NCI-H187 treated with DMSO at 0.1 percent for 48 hours (cell line): ENCODE results near the gene ATP5PB.

Source experiments
- DNase-seq: peaks from one replicate; lab custom pipeline; 2025; lab: John Stamatoyannopoulos, UW

The ATP5PB gene

GRCh38 chr1:111446967-111447892 lies 2.0 kb upstream of the ATP5PB start:
- DNase-seq: no peak

- no peak for DNase-seq
These were observed 764 bp upstream of the ATP5PB start for GRCh38 chr1:111448482-111448917.

DNA sequence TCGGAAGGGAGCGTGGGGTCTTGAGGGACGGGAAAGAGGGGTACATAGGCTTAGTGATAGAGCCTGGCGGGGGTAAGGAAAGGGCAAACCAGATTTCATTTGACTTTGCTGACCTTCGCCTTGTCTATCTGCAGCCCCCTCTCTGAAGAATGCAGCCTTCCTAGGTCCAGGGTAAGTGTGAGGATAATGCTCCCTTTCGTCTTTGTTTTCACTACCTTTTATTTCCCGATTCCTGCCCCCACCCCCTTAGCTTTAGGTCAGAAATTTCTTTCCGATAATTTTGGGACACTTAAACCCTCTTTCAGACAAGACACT lies 396 bp downstream of the ATP5PB start:
- no peak for DNase-seq

DNA sequence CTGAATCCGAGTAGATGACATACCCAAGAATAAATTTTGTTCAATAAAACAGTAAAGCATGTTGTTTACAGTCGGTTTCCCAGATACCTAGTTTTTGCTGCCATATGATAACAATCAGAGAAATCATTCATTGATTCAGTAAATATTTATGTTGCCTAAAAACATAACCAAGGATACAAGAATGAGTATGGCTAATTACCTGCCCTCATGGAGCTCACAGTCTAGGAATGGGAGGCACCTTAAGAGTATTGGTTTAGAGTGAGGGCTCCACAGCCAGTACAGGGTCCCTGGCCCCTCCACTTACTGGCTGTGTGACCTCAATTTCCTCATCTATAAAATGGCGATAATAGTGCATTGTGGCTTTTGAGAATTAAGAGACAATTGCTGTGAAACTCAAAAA lies 921 bp downstream of the ATP5PB start:
- DNase-seq: no peak

DNA sequence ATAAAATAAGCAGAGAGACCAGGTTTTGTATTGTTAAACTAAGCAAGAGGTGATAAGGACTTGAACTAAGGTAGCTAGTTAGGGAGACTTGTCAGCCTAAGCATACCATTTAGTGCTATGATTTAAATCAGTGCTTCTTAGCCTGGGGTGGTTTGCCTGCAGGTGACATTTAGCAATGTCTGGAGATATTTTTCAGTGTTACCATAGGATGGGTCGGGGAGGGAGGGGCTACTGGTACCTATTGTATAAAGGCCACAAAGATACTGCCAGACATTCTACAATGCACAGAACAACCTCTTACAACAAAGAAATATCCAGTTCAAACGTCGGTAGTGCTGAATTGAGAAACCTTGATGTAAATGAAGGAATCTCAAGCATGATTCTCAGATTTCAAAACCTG lies 3.3 kb downstream of the ATP5PB start:
- no peak for DNase-seq

GRCh38 chr1:111453706-111454105 lies 4.4 kb downstream of the ATP5PB start:
- no peak for DNase-seq

DNA sequence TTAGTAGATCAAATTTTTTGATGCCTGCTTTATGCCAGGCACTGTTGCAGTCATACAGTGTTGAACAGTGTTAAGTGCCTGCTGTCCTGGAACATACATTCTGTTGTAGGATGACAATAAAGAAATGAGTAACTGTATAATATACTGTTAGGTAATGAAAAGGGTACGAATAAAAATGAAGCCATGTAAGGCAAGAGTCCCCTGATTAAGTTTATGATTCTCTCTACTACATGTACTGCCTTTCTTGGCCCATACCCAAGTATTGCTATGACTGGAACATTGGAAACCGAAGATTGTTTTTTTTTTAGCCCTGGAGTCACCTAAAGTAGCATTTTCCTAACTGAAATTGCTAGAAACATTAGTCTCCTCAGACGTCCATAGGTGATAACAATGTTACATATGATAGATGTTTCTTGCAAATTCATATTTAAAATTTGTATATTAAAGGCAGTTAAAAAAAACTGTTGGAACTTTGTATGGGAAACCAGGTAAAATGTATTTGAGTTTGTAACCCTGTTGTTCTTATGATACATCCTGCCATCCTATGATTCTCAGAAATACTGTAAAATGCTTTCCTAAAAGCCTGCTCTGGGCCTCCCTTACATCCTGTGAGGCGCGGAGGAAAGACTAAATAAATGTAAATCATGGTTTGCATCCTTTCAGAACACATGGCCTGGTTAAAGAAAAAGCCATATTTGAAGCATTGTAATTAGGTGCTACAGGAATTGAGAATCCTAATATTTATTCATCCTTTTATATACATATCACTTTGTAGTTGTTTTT lies 5.8 kb downstream of the ATP5PB start:
- no peak for DNase-seq

DNA sequence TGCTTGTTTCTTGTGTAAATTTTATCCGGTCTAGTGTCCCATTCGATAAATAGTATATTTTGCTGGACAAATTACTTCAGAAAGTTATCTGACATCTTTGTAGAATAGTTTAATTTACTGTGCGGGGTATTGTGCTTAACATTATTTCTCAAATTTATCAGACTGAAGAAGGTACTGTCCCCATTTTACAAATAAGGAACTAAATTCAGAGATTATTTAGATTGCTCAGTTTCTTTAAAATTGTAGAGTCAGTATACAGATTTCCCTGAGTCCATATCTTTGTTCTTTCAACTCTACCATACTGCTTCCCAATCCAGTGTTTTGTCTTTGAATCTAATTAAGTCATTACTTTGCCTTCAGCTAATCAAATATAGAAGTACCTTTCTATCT lies 6.4 kb downstream of the ATP5PB start:
- no peak for DNase-seq

DNA sequence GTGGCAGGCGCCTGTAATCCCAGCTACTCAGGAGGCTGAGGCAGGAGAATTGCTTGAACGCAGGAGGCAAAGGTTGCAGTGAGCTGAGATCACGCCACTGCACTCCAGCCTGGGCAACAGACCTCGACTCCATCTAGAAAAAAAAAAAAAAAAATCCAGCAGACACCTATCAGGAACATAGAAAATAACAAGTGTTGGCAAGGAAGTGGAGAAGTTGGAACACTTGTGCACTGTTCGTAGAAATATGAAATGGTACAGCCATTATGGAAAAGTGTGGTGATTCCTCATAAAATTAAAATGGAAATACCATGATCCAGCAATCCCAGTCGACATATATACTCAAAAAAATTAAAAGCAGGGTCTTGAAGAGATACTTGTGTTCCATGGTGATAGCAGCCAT lies 12.5 kb downstream of the ATP5PB start:
- DNase-seq: no peak

DNA sequence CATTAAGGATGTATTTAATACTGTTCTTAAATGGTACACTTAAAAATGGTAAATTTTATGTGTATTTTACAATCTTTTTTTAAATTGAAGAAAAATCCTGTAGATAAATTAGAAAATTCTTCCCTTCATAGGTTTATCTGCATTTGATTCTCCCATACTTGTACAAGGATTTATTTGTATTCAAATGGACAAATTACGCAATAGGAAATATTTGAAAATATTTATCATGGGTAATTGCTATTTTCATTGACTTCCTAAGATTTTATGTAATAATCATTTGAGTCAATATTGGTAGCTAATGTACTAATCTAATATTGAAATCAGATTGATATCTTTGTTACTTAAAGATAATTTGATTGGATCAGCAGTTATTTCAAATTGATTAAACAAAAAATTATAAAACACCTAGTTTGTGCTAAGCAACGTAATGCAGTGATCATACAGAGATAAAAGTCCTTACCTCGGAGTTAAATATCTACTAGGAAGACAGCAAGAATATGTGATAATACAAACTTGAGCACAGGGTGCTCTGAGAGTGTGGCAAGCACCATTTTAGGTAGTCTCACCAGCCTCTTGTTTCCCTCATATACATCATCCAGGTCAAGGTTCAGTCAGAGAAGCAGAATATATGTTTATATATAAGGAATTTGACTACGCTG lies 13.2 kb downstream of the ATP5PB start:
- no peak for DNase-seq

DNA sequence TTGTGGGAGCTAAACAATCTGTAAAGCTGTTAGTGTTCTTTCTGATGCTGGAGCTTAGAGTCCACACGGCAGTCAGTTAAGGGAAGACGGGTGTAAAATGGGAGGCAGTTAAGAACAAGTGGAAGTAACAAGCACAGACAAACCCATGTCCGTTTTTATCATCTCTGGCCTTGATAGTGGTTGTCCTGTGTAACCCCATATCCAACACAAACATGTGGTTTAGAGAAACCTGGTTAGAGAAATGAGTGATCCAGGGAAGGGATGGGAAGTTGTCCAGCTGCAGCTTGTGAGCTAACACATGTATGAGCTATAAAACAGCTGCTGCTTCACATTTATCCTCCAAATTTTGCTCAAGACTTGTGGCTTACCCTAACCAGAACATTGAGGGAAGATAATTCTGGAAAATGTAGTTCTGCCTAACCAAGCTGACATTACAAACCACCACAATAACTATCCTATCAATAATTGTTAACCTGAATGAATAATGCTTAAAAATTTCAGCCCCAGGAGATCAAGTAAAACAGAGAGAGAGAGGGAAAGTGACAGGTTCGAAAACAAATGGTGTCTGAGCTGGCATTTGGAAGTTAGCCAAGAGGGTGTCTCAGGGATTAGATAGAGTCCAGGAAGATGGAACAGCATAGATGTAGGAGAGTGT lies 13.9 kb downstream of the ATP5PB start:
- DNase-seq: no peak

DNA sequence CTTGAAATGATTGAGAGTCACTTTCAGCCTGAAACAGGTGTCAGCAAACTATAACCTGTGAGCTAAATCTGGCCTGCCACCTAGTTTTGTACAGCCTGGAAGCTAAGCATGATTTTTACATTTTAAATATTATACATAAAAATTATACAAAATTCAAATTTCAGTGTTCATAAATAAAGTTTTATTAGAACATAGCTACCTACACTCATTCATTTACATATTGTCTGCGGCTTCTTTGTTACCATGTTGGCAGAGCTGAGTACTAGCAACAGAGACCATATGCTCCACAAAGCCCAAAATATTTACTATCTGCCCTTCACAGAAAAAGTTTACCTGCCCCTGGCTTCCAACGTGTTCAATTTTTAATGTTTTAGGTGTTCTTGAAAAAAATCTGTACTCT lies 16.5 kb downstream of the ATP5PB start:
- DNase-seq: no peak

DNA sequence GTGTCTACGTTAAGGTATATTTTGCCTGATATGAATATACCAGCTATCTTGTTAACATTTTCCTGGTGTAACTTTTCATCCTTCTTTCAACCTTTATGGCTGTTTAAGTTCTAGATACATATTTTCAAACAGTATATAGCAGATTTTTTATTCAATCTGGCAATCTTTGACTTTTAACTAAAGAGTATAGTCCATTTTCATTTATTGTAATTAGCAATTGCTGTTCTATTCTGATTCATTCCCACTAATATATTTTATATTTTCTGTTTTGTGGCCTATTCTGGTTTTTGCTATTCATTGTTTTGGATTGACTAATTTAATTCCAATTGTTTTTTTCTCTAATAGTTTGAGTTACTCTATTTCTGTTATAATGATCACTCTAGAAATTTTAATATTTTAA lies 17.2 kb downstream of the ATP5PB start:
- no peak for DNase-seq

DNA sequence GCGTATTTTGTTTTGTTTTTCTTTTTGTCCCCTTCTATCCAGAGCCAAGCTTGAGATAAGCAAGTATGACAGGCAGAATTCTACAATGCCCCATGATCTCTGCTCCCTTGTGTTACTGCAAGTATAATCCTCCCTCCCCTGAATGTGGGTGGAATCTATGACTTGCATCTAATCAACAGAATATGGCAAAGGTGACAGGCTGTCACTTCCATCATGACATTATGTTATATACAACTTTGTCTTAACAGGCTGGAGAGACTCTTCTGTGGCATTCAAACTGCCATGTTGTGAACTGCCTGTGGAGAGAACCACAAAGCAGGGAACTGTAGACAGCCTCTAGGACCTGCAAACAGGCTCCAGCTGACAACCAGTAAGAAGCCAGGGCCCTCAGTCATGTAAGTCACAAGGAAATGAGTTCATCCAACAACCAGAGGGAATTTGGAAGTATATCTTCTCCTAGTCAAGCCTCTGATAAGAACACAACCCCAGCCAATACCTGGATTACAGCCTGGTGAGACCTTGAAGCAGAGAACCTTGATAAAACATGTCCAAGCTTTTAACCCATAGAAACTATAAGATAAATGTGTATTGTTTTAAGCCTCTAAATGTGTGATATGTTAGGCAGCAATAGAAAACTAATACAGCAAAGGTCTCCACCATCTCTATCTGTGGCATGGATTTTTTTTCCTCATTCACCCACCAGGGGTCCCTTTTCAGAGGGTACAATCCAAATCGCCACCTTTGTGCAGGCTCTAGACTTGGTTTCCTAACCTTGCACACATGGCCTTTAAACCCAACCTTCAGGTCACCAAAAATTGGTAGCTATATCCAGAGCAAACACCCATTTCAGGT lies 18.8 kb downstream of the ATP5PB start:
- DNase-seq: no peak

DNA sequence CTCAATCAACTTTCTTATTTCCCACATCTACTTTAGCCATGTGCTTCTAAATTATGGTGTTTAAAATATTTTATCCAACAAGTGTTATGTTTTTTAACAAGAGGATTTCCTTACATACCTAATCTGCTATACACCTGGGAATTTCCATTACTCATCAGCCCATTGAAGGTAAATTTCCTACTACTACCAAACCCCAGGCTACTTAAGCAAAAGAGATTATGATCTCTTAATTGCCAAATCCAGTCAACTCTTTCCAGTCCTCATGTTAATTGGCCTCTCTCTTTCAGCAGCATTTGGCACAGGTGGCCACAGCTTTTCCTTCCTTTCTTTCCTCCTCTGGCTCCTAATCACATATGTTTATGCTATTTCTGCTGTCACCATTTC lies 19.4 kb downstream of the ATP5PB start:
- no peak for DNase-seq

GRCh38 chr1:111469539-111469938 lies 20.3 kb downstream of the ATP5PB start:
- no peak for DNase-seq

DNA sequence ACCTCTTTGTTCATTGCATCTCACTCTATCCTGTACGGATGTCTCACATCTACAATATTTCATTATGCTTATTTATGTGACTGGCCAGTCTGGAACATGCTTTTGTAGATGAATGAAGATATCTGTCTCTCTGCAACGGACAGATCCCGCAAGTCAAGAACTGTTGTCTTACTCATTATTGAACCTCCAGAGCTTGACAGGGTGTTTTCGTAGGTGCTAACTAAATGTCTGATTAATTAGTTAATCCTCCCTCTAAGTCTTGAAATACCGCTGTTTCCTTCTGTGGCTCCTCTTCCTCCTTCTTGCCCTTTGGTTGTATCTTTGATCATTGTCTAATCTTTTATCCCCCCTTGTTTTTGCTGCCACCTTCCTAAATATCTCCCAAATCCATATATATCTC lies 21.3 kb downstream of the ATP5PB start:
- no peak for DNase-seq

DNA sequence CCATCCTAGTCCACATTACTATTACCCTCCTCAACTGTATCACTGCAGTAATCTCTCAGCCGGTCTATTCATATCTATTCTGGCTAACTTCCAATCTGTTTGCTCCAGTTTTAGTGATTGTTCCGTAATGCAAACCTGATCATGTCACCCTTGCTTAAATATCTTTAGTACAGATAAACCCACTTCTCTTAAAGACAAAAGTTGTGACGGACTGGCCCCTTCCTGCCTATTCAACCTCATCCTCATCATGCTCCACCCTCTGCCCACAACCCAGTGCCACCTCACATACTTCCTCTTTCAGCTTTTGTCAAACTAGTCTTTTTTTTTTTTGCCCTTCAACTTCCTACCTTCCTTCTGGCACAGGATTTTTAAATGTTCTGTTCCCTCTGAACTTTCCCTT lies 21.7 kb downstream of the ATP5PB start:
- DNase-seq: no peak

DNA sequence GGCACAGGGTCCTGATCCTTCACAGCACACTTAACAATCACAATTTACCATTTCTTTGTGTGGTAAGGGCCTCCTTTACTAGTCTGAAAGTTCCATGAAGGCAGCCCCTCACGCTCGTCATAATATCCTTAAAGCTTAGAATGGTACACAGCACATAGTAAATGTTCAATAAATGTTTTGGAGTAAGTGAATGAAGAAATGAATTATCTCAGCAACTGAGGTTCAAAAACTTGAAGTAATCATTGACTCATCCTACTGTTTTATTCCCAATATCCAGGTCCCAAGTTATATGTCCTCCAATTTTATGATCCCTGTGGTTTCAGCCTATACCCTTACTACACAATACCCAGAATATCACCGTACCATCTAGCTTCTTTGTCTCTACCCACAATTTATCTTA lies 22.3 kb downstream of the ATP5PB start:
- no peak for DNase-seq

DNA sequence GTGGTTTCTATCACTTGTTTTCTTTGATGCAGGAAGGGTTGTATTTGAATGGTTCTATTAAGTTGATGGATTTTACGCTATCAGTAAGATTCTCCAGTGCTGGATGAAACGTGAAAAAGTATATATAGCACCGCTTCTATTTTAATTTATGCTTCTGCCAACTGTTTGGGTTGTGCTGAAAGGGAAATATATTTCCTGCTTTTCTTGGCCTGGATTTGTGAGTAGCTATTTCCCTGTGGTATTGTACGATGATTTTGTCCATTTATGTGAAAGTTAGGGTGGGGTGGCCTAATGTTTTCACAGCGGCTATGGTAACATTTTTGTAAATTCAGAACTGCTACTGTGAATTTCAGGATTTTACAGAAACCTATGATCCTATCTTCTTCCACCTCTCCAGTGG lies 24.8 kb downstream of the ATP5PB start:
- no peak for DNase-seq

DNA sequence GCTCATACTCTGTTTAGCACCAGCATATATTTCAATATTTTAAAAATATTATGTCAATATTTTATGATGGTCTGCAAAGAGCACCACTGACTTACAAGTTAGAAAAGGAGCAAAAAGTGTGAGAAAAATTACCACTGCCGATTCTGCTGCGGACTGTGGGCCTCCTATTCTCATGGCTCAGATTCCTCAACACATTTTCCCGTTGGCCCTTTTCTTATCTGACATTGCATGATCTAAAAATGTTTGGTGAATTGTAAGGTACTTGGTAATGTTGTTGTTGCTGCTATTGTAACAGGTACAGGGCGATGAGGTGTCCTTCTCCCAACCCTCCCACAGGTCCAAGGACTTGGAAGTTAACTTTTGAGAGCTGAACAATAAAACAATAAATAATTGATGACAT lies 25.3 kb downstream of the ATP5PB start:
- DNase-seq: no peak

GRCh38 chr1:111475701-111476100 lies 26.4 kb downstream of the ATP5PB start:
- peak; percentile 18 for DNase-seq
